ENCODE measurements around the gene NRIP1. TPM values are rescaled to one million over a fixed set of nuclear protein-coding genes. Genes with fewer than 3 reads are reported as not detected.

NRIP1 gene
- total and polyA plus RNA-seq, 2 donors (not counting 1 experiment from before 2014, with no cell fraction given) = 3.3 to 32.1 TPM

DNA sequence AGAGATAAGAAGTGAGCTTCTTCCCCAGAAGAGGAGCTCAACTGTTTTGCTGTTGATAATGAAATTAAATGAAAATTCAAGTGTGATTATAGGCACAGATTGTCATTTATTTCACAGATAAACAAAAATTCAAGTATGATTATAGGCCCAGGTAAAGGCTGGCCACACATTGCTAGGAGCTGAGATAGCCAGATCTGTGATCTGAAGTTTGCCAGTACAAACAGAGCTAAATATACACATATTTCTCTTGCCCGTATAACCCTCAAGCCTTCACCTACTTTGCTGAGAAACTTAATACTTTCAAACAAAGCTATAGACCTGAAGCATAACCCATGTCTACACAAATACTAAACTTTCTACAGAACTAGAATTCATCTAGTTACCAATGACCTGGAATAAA, 31.3 kb upstream of the NRIP1 start:
- CTCF ChIA-PET = no interaction called here

DNA sequence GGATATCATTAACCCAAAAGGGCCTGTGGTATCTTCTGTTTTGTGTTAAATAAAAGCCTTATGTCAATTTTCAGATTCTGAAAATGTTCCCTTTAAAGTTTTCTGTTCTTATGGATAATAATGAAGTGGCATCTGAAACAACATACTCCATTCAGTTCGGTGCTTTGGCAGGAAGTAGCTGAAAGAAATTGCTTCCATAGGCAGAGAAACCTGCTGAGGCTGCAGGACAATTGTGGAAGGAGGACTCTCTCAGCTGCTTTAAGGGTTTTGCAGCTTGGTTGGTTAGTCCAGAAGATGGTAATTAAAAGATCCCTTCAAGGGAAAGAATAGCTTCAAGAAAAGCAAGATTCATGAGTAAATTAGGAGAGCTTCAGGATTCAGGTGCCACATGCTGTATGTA, 30.5 kb upstream of the NRIP1 start:
- H3K4me1 ChIP-seq (ENCODE audit: control insufficient read depth in 2 of 2, insufficient read depth in 2 of 2, low read length in 2 of 2) = no peaks in the 10 kb centered on the region
- no peak overlapping the region for H3K27ac Mint-ChIP-seq
- CTCF ChIA-PET = interaction anchor here (0.6 kb wide), 1 partner anchor 357 kb away, joined by 4 read pairs; no protein-coding TSS in a partner anchor
- POLR2A ChIA-PET = no interaction called here
- intact Hi-C loops (cut with micrococcal nuclease) = no loop called here
- no peaks in the 10 kb centered on the region for H3K27me3 ChIP-seq (replicated peaks in 1 of 4; ENCODE audit: control extremely low read depth in 1 of 4, control insufficient read depth in 3 of 4, insufficient read depth in 4 of 4, low read length in 3 of 4)
- no peaks in the 10 kb centered on the region for H3K9me3 Mint-ChIP-seq (ENCODE audit: insufficient read depth)
- TF ChIP-seq, protein P1, sequence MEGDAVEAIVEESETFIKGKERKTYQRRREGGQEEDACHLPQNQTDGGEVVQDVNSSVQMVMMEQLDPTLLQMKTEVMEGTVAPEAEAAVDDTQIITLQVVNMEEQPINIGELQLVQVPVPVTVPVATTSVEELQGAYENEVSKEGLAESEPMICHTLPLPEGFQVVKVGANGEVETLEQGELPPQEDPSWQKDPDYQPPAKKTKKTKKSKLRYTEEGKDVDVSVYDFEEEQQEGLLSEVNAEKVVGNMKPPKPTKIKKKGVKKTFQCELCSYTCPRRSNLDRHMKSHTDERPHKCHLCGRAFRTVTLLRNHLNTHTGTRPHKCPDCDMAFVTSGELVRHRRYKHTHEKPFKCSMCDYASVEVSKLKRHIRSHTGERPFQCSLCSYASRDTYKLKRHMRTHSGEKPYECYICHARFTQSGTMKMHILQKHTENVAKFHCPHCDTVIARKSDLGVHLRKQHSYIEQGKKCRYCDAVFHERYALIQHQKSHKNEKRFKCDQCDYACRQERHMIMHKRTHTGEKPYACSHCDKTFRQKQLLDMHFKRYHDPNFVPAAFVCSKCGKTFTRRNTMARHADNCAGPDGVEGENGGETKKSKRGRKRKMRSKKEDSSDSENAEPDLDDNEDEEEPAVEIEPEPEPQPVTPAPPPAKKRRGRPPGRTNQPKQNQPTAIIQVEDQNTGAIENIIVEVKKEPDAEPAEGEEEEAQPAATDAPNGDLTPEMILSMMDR (IDR thresholded peaks at IDR 0.05) = no peak
- no peak for TF ChIP-seq EZH2 (IDR thresholded peaks at IDR 0.05; ENCODE audit: borderline replicate concordance, insufficient read depth, low read depth, low read length, poor library complexity, severe bottlenecking)
- no peaks in the 10 kb centered on the region for H3K4me1 Mint-ChIP-seq
- no peak for ATAC-seq (ENCODE audit: low read depth)
- no peak overlapping the region for H3K9ac ChIP-seq (ENCODE audit: low read length)
- no peaks in the 10 kb centered on the region for H3K9me3 ChIP-seq (ENCODE audit: control extremely low read depth in 1 of 3, control insufficient read depth in 2 of 3, insufficient read depth in 1 of 3, low read length in 2 of 3)
- no peak overlapping the region for H3K4me2 ChIP-seq (replicated peaks; ENCODE audit: low read depth, low read length, poor library complexity, severe bottlenecking)
- no peaks in the 10 kb centered on the region for H3K36me3 ChIP-seq (replicated peaks in 1 of 2; ENCODE audit: control extremely low read depth in 1 of 2, control insufficient read depth in 1 of 2, extremely low read depth in 1 of 2, insufficient read depth in 2 of 2, low read length in 1 of 2)
- no peaks in the 10 kb centered on the region for H4K20me1 ChIP-seq (ENCODE audit: control insufficient read depth, insufficient read depth, low read length, poor library complexity, severe bottlenecking)
- no peaks in the 10 kb centered on the region for H3K27me3 Mint-ChIP-seq
- H3K4me3 ChIP-seq (ENCODE audit: control extremely low read depth in 1 of 5, extremely low read depth in 1 of 5, insufficient read depth in 1 of 5, low read depth in 2 of 5, low read length in 4 of 5) = no peak overlapping the region
- DNase-seq = no peak
- no peak overlapping the region for H2AFZ ChIP-seq (ENCODE audit: insufficient read depth, low read depth, low read length, poor library complexity, severe bottlenecking)
- no peaks in the 10 kb centered on the region for H3K79me2 ChIP-seq (ENCODE audit: control insufficient read depth, insufficient read depth, low read length)
- WGBS (ENCODE audit: insufficient coverage) = 60% methylated on average over 1 of the region's 1 CpG
- no peak overlapping the region for H3K27ac ChIP-seq (ENCODE audit: low read length in 2 of 2)
- no peak overlapping the region for H3K4me3 Mint-ChIP-seq

More for the DNA sequence above, 31.3 kb upstream of the NRIP1 start:
- Mint-ChIP-seq H3K4me1 (no peaks in the 10 kb centered on the region), H3K27ac (no peak overlapping the region), H3K27me3 (no peaks in the 10 kb centered on the region), H3K9me3 (ENCODE audit: insufficient read depth) (no peaks in the 10 kb centered on the region), H3K4me3 (no peak overlapping the region)
- intact Hi-C loops (cut with micrococcal nuclease) = no loop called here
- no peaks in the 10 kb centered on the region for H3K79me2 ChIP-seq (ENCODE audit: control insufficient read depth, insufficient read depth, low read length)
- POLR2A ChIA-PET = no interaction called here
- no peak overlapping the region for H3K27ac ChIP-seq (ENCODE audit: low read length in 2 of 2)
- no peak overlapping the region for H3K9ac ChIP-seq (ENCODE audit: low read length)
- DNase-seq (no peak), ATAC-seq (ENCODE audit: low read depth) (no peak)
- H2AFZ ChIP-seq (ENCODE audit: insufficient read depth, low read depth, low read length, poor library complexity, severe bottlenecking) = no peak overlapping the region
- no peaks in the 10 kb centered on the region for H4K20me1 ChIP-seq (ENCODE audit: control insufficient read depth, insufficient read depth, low read length, poor library complexity, severe bottlenecking)
- no peaks in the 10 kb centered on the region for H3K36me3 ChIP-seq (replicated peaks in 1 of 2; ENCODE audit: control extremely low read depth in 1 of 2, control insufficient read depth in 1 of 2, extremely low read depth in 1 of 2, insufficient read depth in 2 of 2, low read length in 1 of 2)
- H3K4me3 ChIP-seq (ENCODE audit: control extremely low read depth in 1 of 5, extremely low read depth in 1 of 5, insufficient read depth in 1 of 5, low read depth in 2 of 5, low read length in 4 of 5) = no peak overlapping the region
- H3K4me2 ChIP-seq (replicated peaks; ENCODE audit: low read depth, low read length, poor library complexity, severe bottlenecking) = no peak overlapping the region
- WGBS (ENCODE audit: insufficient coverage) = 100% methylated on average over 1 of the region's 1 CpG
- H3K4me1 ChIP-seq (ENCODE audit: control insufficient read depth in 2 of 2, insufficient read depth in 2 of 2, low read length in 2 of 2) = no peaks in the 10 kb centered on the region
- no peaks in the 10 kb centered on the region for H3K9me3 ChIP-seq (ENCODE audit: control extremely low read depth in 1 of 3, control insufficient read depth in 2 of 3, insufficient read depth in 1 of 3, low read length in 2 of 3)
- TF ChIP-seq, protein P1 (IDR thresholded peaks at IDR 0.05) = no peak
- no peaks in the 10 kb centered on the region for H3K27me3 ChIP-seq (replicated peaks in 1 of 4; ENCODE audit: control extremely low read depth in 1 of 4, control insufficient read depth in 3 of 4, insufficient read depth in 4 of 4, low read length in 3 of 4)

Measured in B cell (primary cell).